ENCODE results near the gene IGDCC3.

Gene IGDCC3

GRCh38 chr15:65343374-65343981 is 34.3 kb downstream of the IGDCC3 start:
- DNase-seq (ENCODE audit: low read depth) = no peak

- no peak for DNase-seq (ENCODE audit: low read depth)
Measured at GRCh38 chr15:65342493-65342892, 35.3 kb downstream of the IGDCC3 start.

GRCh38 chr15:65339920-65340319 is 37.9 kb downstream of the IGDCC3 start:
- DNase-seq (ENCODE audit: low read depth) = no peak

- no peak for DNase-seq (ENCODE audit: low read depth)
Measured at GRCh38 chr15:65339416-65339815, 38.4 kb downstream of the IGDCC3 start.

GRCh38 chr15:65338823-65339222 is 39.0 kb downstream of the IGDCC3 start:
- DNase-seq (ENCODE audit: low read depth) = no peak

GRCh38 chr15:65338366-65338765 is 39.4 kb downstream of the IGDCC3 start:
- DNase-seq (ENCODE audit: low read depth) = no peak

- no peak for DNase-seq (ENCODE audit: low read depth)
Measured at GRCh38 chr15:65337436-65338070, 40.2 kb downstream of the IGDCC3 start.

- no peak for DNase-seq (ENCODE audit: low read depth)
Measured at GRCh38 chr15:65336493-65337435, 41.0 kb downstream of the IGDCC3 start.

GRCh38 chr15:65335278-65336055 is 42.3 kb downstream of the IGDCC3 start:
- DNase-seq (ENCODE audit: low read depth) = no peak

- DNase-seq (ENCODE audit: low read depth) = no peak
Measured at GRCh38 chr15:65334586-65335231, 43.1 kb downstream of the IGDCC3 start.

GRCh38 chr15:65333856-65334255 is 43.9 kb downstream of the IGDCC3 start:
- DNase-seq (ENCODE audit: low read depth) = no peak

- DNase-seq (ENCODE audit: low read depth) = no peak
Measured at GRCh38 chr15:65333148-65333820, 44.5 kb downstream of the IGDCC3 start.

- no peak for DNase-seq (ENCODE audit: low read depth)
Measured at GRCh38 chr15:65332391-65333147, 45.2 kb downstream of the IGDCC3 start.

- no peak for DNase-seq (ENCODE audit: low read depth)
Measured at GRCh38 chr15:65331811-65332210, 46.0 kb downstream of the IGDCC3 start.

GRCh38 chr15:65330934-65331645 is 46.7 kb downstream of the IGDCC3 start:
- no peak for DNase-seq (ENCODE audit: low read depth)

- no peak for DNase-seq (ENCODE audit: low read depth)
Measured at GRCh38 chr15:65329984-65330735, 47.6 kb downstream of the IGDCC3 start.

- no peak for DNase-seq (ENCODE audit: low read depth)
Measured at GRCh38 chr15:65329288-65329983, 48.4 kb downstream of the IGDCC3 start.
